GM18508 (cell line): ENCODE results near the gene WDR5.

Experiments used
- ATAC-seq: cut with Tn5 transposase; IDR thresholded peaks from one replicate; pipeline ENCODE4 v1.9.1; 2021; ENCODE audit warnings: moderate number of reproducible peaks; ENCODE audit not compliant: insufficient read depth, unreplicated experiment

WDR5 gene

DNA sequence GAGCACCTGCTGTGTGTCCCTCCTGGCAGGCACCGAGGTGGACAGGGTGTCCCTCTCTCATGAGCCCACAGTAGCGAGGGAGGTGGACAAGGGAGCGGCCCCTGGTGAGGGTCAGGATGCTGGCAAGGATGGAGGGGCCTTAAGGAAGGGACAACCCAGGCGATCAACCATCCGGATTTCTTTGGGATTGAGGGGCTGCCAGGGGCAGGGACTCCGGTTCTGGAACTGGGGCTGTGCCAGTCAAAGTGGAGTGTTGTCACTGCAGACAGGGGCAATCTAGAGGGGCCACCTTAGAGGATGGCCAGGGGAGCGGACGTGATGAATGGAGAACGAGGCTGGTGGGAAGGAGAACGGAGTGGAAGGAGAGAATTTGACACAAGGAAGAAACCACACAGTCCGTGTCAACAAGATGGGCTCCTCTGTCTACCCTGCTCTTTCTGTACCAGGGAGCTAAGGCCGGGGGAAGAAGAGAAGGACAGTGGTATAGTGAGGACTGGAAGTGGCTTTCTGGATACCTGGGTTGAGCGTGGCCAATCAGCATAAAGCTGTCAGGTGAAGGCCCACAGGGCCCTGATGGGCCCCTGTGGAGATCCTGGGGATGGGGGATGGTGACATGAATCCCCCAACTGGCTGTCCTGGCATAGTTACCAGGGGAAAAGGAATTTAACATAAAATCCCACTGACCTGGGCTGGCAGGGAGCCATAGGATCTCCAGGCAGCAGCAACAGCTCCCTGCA, 4.2 kb upstream of the WDR5 start:
- no peak for ATAC-seq

DNA sequence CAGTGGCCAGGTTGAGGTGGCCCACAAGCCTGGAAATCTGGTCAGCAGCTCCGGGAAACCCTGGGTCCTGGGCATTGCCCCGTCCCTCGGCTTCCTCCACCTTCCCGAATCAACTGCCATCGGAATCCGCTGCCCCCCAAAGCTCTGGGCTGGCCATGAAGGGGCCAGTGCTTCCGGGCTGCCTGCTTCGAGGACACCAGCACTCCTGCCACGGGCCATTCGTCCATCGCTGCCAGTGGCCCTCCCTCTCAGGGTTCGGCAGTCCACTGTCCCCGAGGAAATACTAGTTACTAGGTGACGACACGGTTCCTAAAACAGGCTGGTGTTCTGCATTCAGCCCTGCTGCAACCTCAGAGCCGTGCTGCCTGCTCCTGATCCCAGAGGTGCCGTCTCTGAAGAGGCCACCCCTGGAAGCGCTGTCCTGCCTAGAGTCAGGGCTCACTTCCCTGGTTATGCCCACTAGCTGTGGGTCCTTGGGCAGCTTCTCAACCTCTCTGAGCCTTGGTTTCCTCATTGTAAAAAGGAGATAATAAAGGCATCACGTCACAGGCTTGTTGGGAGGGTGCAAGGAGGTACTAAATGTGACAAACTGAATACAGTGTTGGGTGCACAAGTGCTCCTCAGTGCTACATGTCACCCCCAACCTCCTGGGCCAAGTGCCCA, 3.5 kb upstream of the WDR5 start:
- no peak for ATAC-seq

DNA sequence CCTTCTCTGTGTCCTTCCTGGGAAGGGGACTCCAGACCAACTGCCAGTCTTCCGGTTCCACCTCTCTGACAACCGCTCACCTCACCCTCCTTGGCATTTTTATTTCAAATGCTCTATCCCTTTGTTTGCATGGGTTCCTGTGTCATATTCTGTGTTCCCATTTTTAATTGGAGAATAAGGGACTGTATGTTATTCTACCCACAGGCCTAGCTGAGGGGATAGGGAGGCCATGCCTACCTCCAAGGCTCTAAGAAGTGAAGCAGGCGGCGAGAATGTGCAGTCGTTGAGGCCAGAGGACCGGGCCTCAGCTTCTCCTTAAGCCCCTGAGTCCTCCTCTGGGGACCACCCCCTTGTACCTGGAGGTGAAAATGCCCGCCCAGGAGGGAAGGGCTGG, 936 bp upstream of the WDR5 start:
- no peak for ATAC-seq

DNA sequence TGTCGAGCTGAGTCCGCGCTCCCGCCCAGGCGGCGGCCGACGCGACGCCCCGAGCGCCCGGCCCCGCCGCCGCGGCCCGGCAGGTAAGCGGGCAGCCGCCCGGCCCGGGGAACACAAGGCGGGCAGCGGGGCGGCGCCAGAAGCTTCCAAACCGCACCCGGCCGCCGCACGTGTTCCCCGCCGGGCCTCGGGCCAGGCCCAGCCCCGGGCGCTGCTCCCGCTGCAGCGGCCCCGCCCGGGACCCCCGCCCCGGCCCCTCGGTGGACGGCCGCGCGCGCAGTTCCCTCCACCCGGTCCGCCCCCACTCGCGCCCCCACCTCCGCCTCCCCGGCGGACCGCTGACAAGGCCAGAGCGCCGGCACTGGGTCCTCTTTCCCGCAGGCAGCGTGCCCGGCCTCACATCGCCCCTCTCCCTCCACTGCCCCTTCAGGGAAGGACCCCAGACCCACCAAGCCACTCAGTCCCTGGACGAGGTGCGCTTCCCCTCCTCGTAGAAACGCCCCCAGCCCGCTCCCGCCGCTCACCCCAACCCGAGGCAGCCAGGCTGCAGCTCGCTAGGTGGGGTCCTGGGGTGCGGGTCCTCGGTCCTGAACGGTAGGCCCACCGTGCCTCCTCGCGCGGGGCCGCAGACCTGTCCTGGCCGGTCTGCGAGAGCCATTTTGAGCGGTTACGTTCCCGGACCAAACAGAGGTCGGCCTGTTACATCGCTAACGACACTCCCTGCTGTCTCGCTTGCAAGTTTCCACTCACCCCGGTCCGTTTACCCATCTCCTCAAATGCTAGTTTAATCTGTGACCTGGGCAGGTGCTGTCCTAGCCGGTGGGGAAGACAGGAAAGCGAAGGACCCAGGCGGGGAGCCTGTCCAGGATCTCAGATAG, 475 bp downstream of the WDR5 start:
- ATAC-seq: no peak

DNA sequence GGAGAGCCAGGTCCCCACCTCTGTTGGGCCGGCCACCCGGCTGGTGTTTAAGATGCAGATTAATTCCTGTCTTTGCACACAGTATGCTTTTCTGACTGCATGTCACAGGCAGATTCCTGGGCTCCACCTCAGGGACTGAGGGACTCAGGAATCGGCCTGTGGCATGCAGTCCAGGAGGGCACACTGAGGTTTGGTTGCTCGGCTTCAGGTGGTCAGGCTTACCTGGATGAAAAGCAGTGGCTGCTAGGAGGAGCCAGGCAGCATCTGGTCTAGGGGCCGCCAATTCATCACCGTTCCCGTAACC, 1.1 kb downstream of the WDR5 start:
- ATAC-seq: no peak

DNA sequence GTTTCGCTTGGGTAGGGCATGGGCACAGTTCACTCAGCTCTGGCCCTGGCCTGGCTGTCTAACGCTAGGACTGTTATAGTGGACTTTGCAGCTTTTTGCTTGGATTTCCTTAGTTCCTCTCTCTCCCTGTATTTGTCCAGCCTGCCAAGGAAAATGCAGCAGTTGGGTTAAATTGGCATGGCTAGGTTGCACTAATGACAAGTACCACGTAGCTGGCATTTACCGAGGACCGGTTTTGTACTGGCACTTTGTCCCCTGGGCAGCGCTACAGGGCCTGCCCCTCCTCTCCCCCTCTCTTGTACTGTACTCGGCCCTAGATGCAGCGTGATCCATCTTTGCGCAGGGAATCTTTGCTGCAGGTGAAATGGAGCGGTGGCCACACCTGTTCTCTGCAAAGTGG, 2.4 kb downstream of the WDR5 start:
- no peak for ATAC-seq

DNA sequence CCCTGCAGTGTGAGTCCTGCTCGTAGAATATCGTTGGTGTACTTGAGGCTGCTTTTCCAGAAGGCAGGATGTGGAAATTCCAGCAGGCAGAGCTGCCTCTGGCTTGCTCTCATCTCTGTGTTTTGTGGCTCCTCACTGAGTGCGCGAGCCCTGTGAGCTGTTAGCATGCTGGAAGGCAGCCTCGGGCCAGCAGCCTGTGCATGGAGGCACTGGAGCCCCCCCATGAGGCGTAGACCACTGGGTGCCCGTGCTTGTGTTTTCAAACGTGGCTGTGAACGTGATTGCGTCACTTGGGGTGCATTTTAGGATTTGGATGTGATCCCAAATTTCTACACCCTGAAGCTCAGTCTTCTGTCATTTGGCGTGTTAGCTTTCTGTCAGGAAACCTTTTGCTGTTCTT, 3.2 kb downstream of the WDR5 start:
- ATAC-seq: no peak

DNA sequence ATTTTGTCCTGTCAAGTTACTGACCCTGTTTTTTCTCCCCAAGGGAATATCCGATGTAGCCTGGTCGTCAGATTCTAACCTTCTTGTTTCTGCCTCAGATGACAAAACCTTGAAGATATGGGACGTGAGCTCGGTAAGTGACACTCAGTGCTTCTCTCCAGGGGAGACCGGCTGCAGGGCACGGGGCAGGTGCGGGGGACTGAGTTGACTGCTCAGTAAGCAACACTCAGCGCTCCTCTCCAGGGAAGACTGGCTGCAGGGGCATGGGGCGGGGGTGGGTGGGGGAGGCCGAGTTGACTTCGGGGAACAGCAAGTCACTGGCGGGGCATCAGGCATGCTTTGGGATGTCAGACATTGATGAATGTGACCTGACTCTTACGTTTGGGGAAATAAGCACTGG, 6.0 kb downstream of the WDR5 start:
- ATAC-seq: no peak

DNA sequence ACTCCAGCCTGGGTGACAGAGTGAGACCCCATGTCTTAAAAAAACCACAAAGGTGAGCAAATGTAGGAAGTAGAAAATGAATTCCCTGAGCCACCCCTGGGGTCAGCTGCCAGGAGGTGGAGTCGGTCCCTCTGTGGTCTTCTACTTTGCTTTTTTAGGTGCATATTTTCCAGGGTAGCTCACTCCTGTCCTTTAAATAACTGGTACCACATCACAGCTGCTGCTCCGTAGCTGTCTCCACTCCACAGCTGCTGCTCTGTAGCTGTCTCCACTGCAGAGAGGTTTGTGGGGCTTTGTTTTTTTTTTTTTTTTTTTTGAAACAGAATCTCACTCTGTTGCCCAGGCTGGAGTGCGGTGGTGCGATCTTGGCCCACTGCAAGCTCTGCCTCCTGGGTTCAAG, 8.9 kb downstream of the WDR5 start:
- ATAC-seq: no peak

DNA sequence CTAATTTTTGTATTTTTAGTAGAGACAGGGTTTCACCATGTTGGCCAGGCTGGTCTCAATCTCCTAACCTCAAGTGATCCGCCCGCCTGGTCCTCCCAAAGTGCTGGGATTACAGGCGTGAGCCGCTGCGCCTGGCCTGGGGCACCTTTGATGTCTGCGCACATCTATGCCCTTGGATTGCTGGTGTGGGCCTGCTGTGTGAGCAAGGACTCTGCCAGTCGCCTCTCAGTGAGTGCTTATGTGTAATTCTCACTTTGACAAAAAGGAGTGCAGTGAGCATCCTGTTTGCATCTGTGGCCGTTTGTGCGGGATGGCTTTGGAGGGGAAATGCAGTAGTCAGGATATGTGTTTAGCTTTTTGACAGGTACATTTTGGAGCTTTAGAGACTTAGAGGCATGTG, 9.4 kb downstream of the WDR5 start:
- no peak for ATAC-seq

DNA sequence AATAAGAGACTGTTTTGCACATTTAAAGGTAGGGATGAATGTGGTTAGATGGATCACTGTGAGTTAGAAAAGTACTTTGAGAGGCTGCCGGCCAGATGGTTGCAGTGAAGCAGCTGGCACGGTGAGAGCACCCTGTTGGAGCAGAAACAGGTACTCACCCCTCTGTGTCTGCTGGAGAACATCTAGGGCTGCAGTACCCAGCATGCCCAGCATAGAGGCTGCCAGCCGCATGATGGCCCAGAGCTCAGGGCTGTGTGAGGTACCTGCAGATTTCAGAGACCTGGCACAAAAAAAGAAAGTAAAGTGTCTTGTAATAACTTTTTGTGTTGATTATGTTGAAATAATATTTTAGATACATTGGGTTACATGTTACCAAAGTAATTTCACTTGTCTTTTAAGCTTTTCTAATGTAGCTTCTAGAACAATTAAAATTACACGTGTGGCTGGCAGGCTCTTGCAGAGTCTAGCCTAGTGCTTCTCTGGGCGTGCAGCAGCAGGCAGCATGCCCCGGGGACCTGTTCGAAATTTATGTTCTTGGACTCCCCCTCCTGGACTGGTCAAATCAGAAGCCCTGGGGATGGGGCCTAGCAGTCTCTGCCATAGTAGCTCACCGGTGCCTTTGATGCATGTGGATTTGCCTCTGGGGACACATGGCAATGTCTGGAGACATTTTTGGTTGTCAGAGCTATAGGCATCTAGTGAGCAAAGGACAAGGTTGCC, 11.1 kb downstream of the WDR5 start:
- no peak for ATAC-seq

DNA sequence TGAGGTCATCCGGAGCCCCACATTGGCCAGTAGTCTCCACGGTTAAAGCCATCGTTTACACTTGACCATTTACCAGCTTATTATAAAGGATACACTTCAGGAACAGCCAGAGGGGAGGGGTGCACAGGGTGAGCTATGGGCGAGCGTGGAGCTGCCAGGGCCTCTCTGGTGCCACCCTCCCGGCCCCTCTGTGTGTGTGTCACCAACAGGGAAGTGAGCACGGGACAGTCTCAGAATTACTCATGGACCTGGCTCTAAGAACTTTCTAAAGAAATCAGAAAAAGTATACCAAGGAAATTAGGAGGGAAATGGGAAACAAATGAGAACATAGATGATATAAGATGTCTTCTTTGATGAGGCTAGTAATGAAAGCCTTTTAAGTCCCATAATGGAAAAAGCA, 13.5 kb downstream of the WDR5 start:
- no peak for ATAC-seq

DNA sequence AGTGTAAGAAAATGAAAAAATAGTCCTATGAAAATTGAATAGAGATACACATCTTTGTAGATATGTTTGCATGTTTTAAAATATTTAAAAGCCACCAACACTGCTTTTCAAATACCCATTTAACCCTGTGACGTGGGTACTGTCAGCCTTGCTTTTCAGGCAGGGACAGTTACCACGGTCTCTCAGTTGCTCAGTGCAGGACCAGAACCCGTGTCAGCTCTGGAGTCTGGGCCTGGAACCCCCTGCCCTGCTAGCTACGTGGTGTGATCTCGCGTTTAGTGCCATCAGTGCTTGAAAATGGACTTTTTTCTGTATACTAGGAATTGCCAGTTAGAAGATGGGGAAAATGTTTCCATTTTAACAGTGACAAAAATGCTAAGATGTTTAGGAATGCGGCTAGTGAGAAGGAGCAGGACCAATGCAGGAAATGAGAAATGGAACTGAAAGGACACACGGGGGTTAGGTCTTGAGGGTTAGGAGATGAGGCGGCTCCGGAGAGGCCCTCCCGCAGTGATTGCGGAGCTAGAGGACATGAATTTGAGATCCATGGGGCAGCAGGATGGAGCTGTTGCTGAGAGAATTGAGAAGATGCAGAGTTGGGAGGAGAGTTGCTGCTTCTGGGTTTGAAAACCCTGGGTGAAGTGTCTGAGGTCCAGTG, 14.8 kb downstream of the WDR5 start:
- ATAC-seq: no peak

DNA sequence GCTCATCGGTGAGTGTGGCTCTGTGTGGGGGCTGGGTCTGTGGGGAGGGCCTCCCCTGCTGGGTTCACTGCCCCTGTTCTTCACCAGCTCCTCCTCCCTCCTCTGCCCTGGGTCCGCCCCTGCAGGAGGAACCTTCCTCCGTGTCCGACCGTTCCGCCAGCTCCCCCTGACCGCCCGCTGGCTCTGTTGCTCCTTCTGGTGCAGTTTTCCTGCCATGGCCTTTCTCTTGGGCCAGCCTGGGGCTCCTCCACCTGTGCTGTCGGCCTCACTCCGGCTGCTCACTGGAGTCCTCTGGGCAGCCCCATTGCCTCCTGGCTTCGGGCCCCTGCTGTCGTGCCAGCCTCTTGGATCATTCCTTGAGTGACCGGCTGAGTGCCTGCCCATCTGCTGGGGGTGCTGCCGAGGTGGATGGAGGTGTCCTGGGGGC, 16.2 kb downstream of the WDR5 start:
- ATAC-seq: no peak

DNA sequence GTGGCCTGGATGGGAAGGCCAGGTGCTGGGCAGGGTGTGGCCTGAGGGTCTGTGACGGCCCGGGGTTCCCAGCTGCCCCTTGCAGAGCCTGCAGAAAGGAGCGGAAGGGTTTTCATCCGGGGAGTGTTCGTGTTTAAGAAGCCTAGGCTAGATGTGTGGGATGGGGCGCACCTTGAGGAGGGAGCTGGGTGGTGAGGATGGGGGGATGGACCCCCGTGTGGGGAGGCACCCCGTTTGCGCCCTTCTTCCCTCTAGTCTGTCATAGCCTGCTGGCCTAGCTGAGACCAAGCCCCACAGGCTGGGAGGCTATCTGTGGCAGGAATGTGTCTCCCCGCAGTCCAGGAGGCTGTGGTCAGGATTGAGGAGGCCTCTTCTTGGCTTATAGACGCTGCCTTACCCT, 16.6 kb downstream of the WDR5 start:
- no peak for ATAC-seq

DNA sequence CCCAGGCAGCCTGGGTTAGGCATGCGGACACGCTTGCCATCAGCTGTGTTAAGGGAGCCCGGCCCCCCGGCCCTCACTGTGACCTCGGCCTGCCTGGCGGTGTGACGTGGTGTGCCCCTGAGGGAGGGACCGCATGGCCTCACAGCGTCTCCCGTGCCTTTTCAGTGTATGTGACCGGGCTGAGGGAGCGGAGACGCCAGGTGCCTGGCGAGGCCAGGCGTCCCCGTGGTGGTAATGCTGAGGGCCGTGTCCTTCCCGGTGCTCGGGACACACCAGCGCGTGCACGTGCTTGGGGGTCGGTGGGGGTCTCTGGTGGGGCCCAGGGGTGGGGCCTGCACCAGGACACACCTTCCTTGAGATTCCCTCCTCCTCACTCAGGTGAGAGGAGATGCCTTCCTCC, 17.6 kb downstream of the WDR5 start:
- ATAC-seq: no peak

DNA sequence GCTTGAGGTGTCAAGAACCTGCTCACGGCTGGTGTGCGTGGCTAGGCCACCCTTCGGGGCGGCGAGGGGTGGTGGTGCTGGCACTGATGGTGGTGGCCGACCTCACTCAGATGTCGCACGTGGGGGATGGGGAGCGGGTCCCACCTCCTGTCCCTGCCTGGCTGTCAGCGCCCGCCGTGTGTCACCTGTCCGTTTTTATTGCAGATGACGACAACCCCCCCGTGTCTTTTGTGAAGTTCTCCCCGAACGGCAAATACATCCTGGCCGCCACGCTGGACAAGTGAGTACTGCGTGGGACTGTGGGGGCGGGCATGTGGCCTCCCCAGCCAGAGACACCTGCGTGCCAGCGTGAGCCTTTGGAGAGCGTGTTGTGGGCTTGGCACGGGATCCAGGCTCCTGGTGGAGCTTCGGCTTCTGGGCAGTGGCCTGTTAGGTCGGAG, 18.4 kb downstream of the WDR5 start:
- no peak for ATAC-seq

DNA sequence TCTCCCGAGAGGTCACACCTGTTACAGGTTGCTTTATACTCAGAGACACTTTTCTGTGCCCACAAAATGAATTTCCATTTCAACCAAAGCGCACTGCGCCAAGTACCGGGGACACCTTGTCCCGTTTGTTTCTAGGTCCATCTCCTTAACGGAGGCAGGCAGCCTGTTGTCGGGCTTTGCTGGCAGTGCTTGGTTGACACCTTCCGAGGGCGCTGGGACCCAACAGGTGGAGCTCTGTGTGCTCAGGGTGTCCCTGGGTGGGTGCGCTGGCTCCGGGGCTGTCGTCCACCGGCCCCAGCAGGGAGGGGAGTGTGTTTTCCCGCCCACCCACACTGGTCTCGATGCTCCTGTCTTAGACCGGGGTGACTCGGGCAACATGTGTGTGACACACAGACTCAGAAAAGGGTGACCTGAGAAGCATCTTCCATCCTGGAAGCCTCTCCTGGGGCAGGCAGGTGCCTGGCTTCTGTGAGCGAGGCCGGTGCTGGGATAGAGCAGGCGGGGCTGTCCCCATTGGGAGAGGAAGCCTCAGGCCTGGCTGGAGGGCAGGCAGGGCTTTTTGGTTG, 20.0 kb downstream of the WDR5 start:
- no peak for ATAC-seq

DNA sequence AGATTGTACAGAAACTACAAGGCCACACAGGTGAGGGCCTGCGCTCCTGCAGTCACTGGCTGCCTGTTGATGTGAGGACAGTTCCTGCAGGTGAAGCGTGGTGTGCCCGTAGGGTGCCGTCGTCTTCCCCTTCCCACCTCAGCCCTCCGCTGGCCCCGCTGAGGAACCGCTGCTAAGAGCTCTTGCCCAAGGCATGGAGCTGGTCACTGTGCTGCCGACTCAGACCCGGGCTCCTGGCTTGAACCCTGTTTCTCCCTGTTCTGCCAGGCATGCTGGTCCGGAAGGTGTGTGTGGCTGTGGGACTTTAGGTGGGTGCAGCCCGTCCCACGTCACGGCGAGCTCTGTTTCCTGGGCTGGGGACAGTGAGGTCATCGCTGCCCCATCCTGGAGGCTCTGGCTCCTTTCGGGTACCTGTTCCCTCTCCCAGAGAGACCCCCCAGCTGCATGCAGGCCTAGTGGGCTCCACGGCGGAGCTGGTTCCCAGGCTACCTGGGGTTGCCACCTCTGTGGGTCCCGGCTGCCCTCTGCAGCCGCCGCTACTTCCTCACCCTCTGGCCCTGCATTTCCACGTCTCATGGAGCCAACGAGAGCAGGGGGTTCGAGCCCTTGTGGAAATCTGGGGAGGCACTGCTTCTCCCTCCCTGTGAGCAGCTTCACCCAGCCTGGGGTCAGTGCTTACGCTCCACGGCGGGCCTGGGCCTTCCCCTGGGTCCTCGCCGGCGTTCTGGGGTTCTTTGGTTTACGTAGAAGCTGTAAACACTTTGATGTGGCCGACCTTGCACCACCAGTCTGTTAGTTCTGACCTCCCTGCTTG, 20.9 kb downstream of the WDR5 start:
- ATAC-seq: no peak
